Ovary (tissue), 9 donors: ENCODE data around the gene RAET1G. TPM values are rescaled to one million over a fixed set of nuclear protein-coding genes. Genes with fewer than 3 reads are reported as not detected.
A peak's percentile ranks its signal among the peaks of the same experiment; 100 is the strongest.
"Not testable (repeated sequence)": the region's sequence is repeated elsewhere in the genome, so short reads cannot be mapped to it uniquely, and the experiment has no call there.

ENCODE experiments used
- DNase-seq, 5 donors: peaks; one replicate each; pipeline ENCODE4 v3.0.0-alpha.2; 2019 to 2020
- H3K27ac ChIP-seq, 2 donors: fragments of 200-600 bp; one replicate each; pipeline versions ENCODE4 v1.5.1 to v1.8.0; 2019 to 2022
- H3K27me3 ChIP-seq: fragments of 200-600 bp; one replicate; pipeline ENCODE4 v1.8.0; 2022
- H3K36me3 ChIP-seq: fragments of 200-600 bp; sonication (generic); one replicate; pipeline ENCODE4 v1.5.1; 2019
- H3K4me1 ChIP-seq: one replicate; pipeline ENCODE4 v1.8.1; 2013; ENCODE audit warnings: mild to moderate bottlenecking, moderate library complexity; ENCODE audit not compliant: insufficient read depth
- H3K4me3 ChIP-seq: fragments of 200-600 bp; sonication (generic); one replicate; pipeline ENCODE4 v1.5.1; 2017
- H3K9me3 ChIP-seq, 2 donors: fragments of 200-600 bp in 1 of 2; sonication (generic) in 1 of 2; one replicate each; pipeline versions ENCODE4 v1.5.1 to v1.8.1; 2013 to 2019; ENCODE audit warnings: mild to moderate bottlenecking in 1 of 2, moderate library complexity in 1 of 2
- CTCF ChIP-seq, 3 donors: fragments of 450-650 bp in 2 of 3; fragments of 200-600 bp in 1 of 3; IDR thresholded peaks; one replicate each; pipeline versions ENCODE4 v1.5.1 to v1.8.0; 2016 to 2022; ENCODE audit warnings: antibody characterized with exemption in 3 of 3, mild to moderate bottlenecking in 1 of 3
- EP300 ChIP-seq: sonication (generic); formaldehyde crosslinking; IDR thresholded peaks from one replicate; pipeline ENCODE4 v1.6.1; 2017; ENCODE audit warnings: antibody characterized with exemption
- POLR2A ChIP-seq: fragments of 450-650 bp; IDR thresholded peaks from one replicate; pipeline ENCODE4 v1.6.1; 2017; ENCODE audit warnings: antibody characterized with exemption, mild to moderate bottlenecking, moderate library complexity
- WGBS, 3 donors: extraction: QIAGEN DNeasy Blood & Tissue Kit in 1 of 3; methylation state at CpG; one replicate each; pipeline versions ENCODE4 v1.1.5 to v1.1.7; 2013 to 2017; 5-methylcytosine and 5-hydroxymethylcytosine counted together
- intact Hi-C, 4 donors: fragments of 100-400 bp; cut with DNase I; formaldehyde crosslinking; loops; one replicate each; pipeline versions ENCODE4 v1.11.0 to v1.15.1; 2022 to 2023
- polyA plus RNA-seq, 2 donors: library from polyadenylated mRNA; stranded (reverse); fragments of 200-250 nt in 1 of 2; fragments of 350-450 nt in 1 of 2; fragmentation: Illumina TruSeq in 1 of 2; extraction: RNeasy Lipid Tissue Mini Kit (QIAGEN cat#74804) in 1 of 2; gene quantifications; one replicate each; pipeline ENCODE4 v1.2.3, GENCODE V29; 2013 to 2014
- total RNA-seq, 7 donors: library from RNA; depleted of rRNA in 2 of 7; stranded (reverse); fragments of >200 nt in 2 of 7; fragmentation: NEBNext Ultra II Directional in 3 of 7; extraction: Animal tissue kit (Norgen Biotek cat#: 25700) in 3 of 7; gene quantifications; one replicate each; pipeline versions ENCODE4 v1.1.0 to v1.2.4, GENCODE V29; 2016 to 2023
- donor health status: DM: no; HTN: no; CAD: no; lungs with moderate emphysema.
- donor health status: DM: no; HTN: no; CAD: no.
- donor health status: Bipolar disorder and iron deficiency.
- donor health status: DM: yes; HTN: yes; CAD: no.
- donor health status: DM: no; HTN: no; CAD: no.
- donor health status: DM: yes; HTN: yes; CAD: no.

The RAET1G gene
- total and polyA plus RNA-seq, 9 donors = 0.42 to 1.5 (median 0.77) TPM; not detected in 1

DNA sequence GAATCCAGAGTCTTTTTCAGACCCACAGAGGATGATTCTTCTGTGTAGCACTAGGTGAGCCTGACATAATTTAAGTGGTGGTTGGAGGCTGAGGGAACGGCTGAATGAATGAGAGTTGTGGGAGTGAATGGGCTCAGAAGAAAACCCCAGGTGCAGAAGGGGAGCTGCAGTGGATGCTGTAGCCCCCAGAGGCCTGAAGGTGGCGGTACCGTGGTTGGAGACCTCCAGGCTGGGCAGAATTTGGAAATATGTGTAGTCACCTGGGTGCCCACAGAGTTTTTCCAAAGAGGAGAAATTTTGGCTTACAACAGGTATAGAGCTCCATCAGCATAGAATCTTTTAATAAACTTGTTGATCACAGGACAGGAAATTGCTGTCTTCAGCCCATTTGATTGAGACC is 6.5 kb upstream of the RAET1G start:
- no peak for TF ChIP-seq EP300
- no peak for TF ChIP-seq CTCF (IDR thresholded peaks at IDR 0.05)
- no peak for TF ChIP-seq POLR2A
- peaks cover 5% of the 10 kb centered on the region for H3K4me1 ChIP-seq
- WGBS, 3 donors = 3 to 13% (median 8%) methylated on average over 3 of the region's 3 CpGs
- no peak overlapping the region for H3K4me3 ChIP-seq
- no peak overlapping the region for H3K27ac ChIP-seq
- no peaks in the 10 kb centered on the region for H3K27me3 ChIP-seq
- intact Hi-C loops = loop anchor here in 3 of 4 donors (5.0 to 10.0 kb wide), 3 partner anchors 65 to 385 kb away; partner anchors contain the start of genes LRP11 (in 1 of the 3) and PPIL4 (in 1 of the 3)
- H3K9me3 ChIP-seq = no peaks in the 10 kb centered on the region
- no peaks in the 10 kb centered on the region for H3K36me3 ChIP-seq
- DNase-seq = peak in 1 of 5 donors; percentile 5

GRCh38 chr6:149927025-149927424 is 4.1 kb upstream of the RAET1G start:
- WGBS, 3 donors = 75 to 83% (median 82%) methylated on average over 4 of the region's 4 CpGs
- not testable (repeated sequence) for H3K9me3 ChIP-seq, H3K4me1 ChIP-seq, H3K27ac ChIP-seq, H3K36me3 ChIP-seq, H3K4me3 ChIP-seq, H3K27me3 ChIP-seq
- peak in 1 of 5 donors; percentile 7 for DNase-seq
- intact Hi-C loops = loop anchor here in 3 of 4 donors (5.0 to 10.0 kb wide), 3 partner anchors 62 to 382 kb away; partner anchors contain the start of genes LRP11 (in 1 of the 3) and PPIL4 (in 1 of the 3)

- Histone ChIP-seq H3K9me3 (no peaks in the 10 kb centered on the region), H3K27me3 (no peaks in the 10 kb centered on the region), H3K4me3 (peak overlapping the region; percentile 44), H3K36me3 (no peaks in the 10 kb centered on the region), H3K27ac (peak overlapping the region in 1 of 2 donors; percentile 2), H3K4me1 (peaks cover 7% of the 10 kb centered on the region)
- WGBS, 3 donors = 2 to 4% (median 3%) methylated on average over 31 of the region's 31 CpGs
- TF ChIP-seq EP300 (no peak), CTCF (IDR thresholded peaks at IDR 0.05) (peak; percentile 67 to 95 (median 95)), POLR2A (no peak)
- intact Hi-C loops = loop anchor here in 3 of 4 donors (2.0 to 10.0 kb wide), 4 partner anchors 61 to 381 kb away; partner anchors contain the start of genes LRP11 (in 1 of the 3) and PPIL4 (in 1 of the 3)
- peak; percentile 87 to 93 (median 92) for DNase-seq
Measured at GRCh38 chr6:149925974-149926777, 3.3 kb upstream of the RAET1G start.

- intact Hi-C loops = loop anchor here in 3 of 4 donors (2.0 to 10.0 kb wide), 4 partner anchors 61 to 381 kb away; partner anchors contain the start of genes LRP11 (in 1 of the 3) and PPIL4 (in 1 of the 3)
- TF ChIP-seq POLR2A (no peak), CTCF (IDR thresholded peaks at IDR 0.05) (no peak), EP300 (no peak)
- Histone ChIP-seq H3K27ac (peak overlapping the region in 1 of 2 donors; percentile 2), H3K4me3 (peak overlapping the region; percentile 44), H3K9me3 (no peaks in the 10 kb centered on the region), H3K4me1 (peaks cover 7% of the 10 kb centered on the region), H3K36me3 (no peaks in the 10 kb centered on the region), H3K27me3 (no peaks in the 10 kb centered on the region)
- WGBS, 3 donors = 9 to 15% (median 12%) methylated on average over 33 to 34 of the region's 34 CpGs
- DNase-seq = peak; percentile 34 to 62 (median 45)
Measured at GRCh38 chr6:149925253-149925973, 2.5 kb upstream of the RAET1G start.
